ENCODE data around the gene LRRC56. TPM values are rescaled to one million over a fixed set of nuclear protein-coding genes. Genes with fewer than 3 reads are reported as not detected.

The LRRC56 gene
- polyA plus RNA-seq, 1 donor (not counting 4 experiments of a cell fraction or from before 2014, with no cell fraction given) = 0.28 TPM

GRCh38 chr11:569158-569885, 32.0 kb downstream of the LRRC56 start:
- H3K9ac ChIP-seq (ENCODE audit: control insufficient read depth, extremely low read depth, insufficient read depth, low read length) = peak overlapping the region; percentile 81
- no peaks in the 10 kb centered on the region for H3K9me1 ChIP-seq (ENCODE audit: control insufficient read depth, extremely low read depth, insufficient read depth, low read length)
- H3K79me2 ChIP-seq (ENCODE audit: control insufficient read depth, insufficient read depth, low read length) = peaks cover 5% of the 10 kb centered on the region
- H3K9me3 ChIP-seq (ENCODE audit: control insufficient read depth, low read depth, low read length) = no peaks in the 10 kb centered on the region
- H3K36me3 ChIP-seq (ENCODE audit: control insufficient read depth in 2 of 2, extremely low read depth in 1 of 2, insufficient read depth in 2 of 2, low read length in 2 of 2) = peaks cover 0 to 2% of the 10 kb centered on the region in 2 experiments
- peaks cover 16% of the 10 kb centered on the region for H3K4me1 ChIP-seq (ENCODE audit: control insufficient read depth, extremely low read depth, insufficient read depth, low read length)
- peak overlapping the region; percentile 92 for H3K4me2 ChIP-seq (ENCODE audit: control insufficient read depth, extremely low read depth, insufficient read depth, low read depth, low read length)
- FAIRE-seq (no peak), DNase-seq (ENCODE audit: low read depth, low spot score) (no peak)
- peak overlapping the region; percentile 43 for H3K27ac ChIP-seq (ENCODE audit: control insufficient read depth, insufficient read depth, low read length)
- no peak overlapping the region for H2AFZ ChIP-seq (ENCODE audit: control insufficient read depth, low read length)
- peak overlapping the region; percentile 52 to 66 (median 65) for H3K4me3 ChIP-seq (ENCODE audit: control insufficient read depth in 2 of 3, extremely low read depth in 1 of 3, insufficient read depth in 2 of 3, low read depth in 1 of 3, low read length in 3 of 3)
- dilution Hi-C loops (cut with MboI; ENCODE audit: extremely low pct_ligation_motif_present, low sequenced_read_pairs) = no loop called here
- TF ChIP-seq, protein P1, sequence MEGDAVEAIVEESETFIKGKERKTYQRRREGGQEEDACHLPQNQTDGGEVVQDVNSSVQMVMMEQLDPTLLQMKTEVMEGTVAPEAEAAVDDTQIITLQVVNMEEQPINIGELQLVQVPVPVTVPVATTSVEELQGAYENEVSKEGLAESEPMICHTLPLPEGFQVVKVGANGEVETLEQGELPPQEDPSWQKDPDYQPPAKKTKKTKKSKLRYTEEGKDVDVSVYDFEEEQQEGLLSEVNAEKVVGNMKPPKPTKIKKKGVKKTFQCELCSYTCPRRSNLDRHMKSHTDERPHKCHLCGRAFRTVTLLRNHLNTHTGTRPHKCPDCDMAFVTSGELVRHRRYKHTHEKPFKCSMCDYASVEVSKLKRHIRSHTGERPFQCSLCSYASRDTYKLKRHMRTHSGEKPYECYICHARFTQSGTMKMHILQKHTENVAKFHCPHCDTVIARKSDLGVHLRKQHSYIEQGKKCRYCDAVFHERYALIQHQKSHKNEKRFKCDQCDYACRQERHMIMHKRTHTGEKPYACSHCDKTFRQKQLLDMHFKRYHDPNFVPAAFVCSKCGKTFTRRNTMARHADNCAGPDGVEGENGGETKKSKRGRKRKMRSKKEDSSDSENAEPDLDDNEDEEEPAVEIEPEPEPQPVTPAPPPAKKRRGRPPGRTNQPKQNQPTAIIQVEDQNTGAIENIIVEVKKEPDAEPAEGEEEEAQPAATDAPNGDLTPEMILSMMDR (optimal IDR thresholded peaks at IDR 0.05 in 1 of 3, IDR thresholded peaks at IDR 0.05 in 1 of 3, conservative IDR thresholded peaks at IDR 0.05 in 1 of 3; ENCODE audit: extremely low read depth in 1 of 3, insufficient read depth in 2 of 3, low read length in 3 of 3) = no peak
- no peak for TF ChIP-seq EZH2 (IDR thresholded peaks at IDR 0.05; ENCODE audit: low read length)
- H3K27me3 ChIP-seq (ENCODE audit: control insufficient read depth, extremely low read depth, insufficient read depth, low read length) = no peaks in the 10 kb centered on the region
- H4K20me1 ChIP-seq (ENCODE audit: control insufficient read depth, extremely low read depth, insufficient read depth, low read length) = no peaks in the 10 kb centered on the region

- H3K4me3 ChIP-seq (ENCODE audit: control insufficient read depth in 2 of 3, extremely low read depth in 1 of 3, insufficient read depth in 2 of 3, low read depth in 1 of 3, low read length in 3 of 3) = no peak overlapping the region
- peaks cover 6% of the 10 kb centered on the region for H3K79me2 ChIP-seq (ENCODE audit: control insufficient read depth, insufficient read depth, low read length)
- H3K4me1 ChIP-seq (ENCODE audit: control insufficient read depth, extremely low read depth, insufficient read depth, low read length) = peaks cover 28% of the 10 kb centered on the region
- H3K9me1 ChIP-seq (ENCODE audit: control insufficient read depth, extremely low read depth, insufficient read depth, low read length) = no peaks in the 10 kb centered on the region
- dilution Hi-C loops (cut with MboI; ENCODE audit: extremely low pct_ligation_motif_present, low sequenced_read_pairs) = no loop called here
- H3K9me3 ChIP-seq (ENCODE audit: control insufficient read depth, low read depth, low read length) = no peaks in the 10 kb centered on the region
- no peak for DNase-seq (ENCODE audit: low read depth, low spot score)
- no peaks in the 10 kb centered on the region for H3K36me3 ChIP-seq (ENCODE audit: control insufficient read depth in 2 of 2, extremely low read depth in 1 of 2, insufficient read depth in 2 of 2, low read length in 2 of 2)
- TF ChIP-seq EZH2 (IDR thresholded peaks at IDR 0.05; ENCODE audit: low read length) = no peak
- TF ChIP-seq, protein P1 (optimal IDR thresholded peaks at IDR 0.05 in 1 of 3, IDR thresholded peaks at IDR 0.05 in 1 of 3, conservative IDR thresholded peaks at IDR 0.05 in 1 of 3; ENCODE audit: extremely low read depth in 1 of 3, insufficient read depth in 2 of 3, low read length in 3 of 3) = no peak
- FAIRE-seq = no peak
- H3K27ac ChIP-seq (ENCODE audit: control insufficient read depth, insufficient read depth, low read length) = no peak overlapping the region
- H3K27me3 ChIP-seq (ENCODE audit: control insufficient read depth, extremely low read depth, insufficient read depth, low read length) = no peaks in the 10 kb centered on the region
- no peak overlapping the region for H3K9ac ChIP-seq (ENCODE audit: control insufficient read depth, extremely low read depth, insufficient read depth, low read length)
- H4K20me1 ChIP-seq (ENCODE audit: control insufficient read depth, extremely low read depth, insufficient read depth, low read length) = no peaks in the 10 kb centered on the region
- H2AFZ ChIP-seq (ENCODE audit: control insufficient read depth, low read length) = no peak overlapping the region
- H3K4me2 ChIP-seq (ENCODE audit: control insufficient read depth, extremely low read depth, insufficient read depth, low read depth, low read length) = no peak overlapping the region
These were observed 34.5 kb downstream of the LRRC56 start for GRCh38 chr11:571802-572185.
